Measurements from ENCODE around the gene GIPC1. TPM values are rescaled to one million over a fixed set of nuclear protein-coding genes. Genes with fewer than 3 reads are reported as not detected.

GIPC1 gene
- total and polyA plus RNA-seq, 2 donors (not counting 1 experiment from before 2014, with no cell fraction given), result 57.3 to 129 TPM

GRCh38 chr19:14530506-14530905, 34.6 kb upstream of the GIPC1 start:
- DNase-seq (ENCODE audit: low read depth in 2 of 2), result no peak
- TF ChIP-seq CTCF (conservative IDR thresholded peaks at IDR 0.05 in 1 of 2, IDR thresholded peaks at IDR 0.05 in 1 of 2; ENCODE audit: low read depth in 1 of 2, low read length in 2 of 2) (no peak), EZH2 (IDR thresholded peaks at IDR 0.05; ENCODE audit: low read length, missing control alignments) (no peak)
- peaks cover 7% of the 10 kb centered on the region for H3K4me1 ChIP-seq (ENCODE audit: control insufficient read depth, extremely low read depth, insufficient read depth, low read length)
- no peaks in the 10 kb centered on the region for H3K9me3 ChIP-seq (ENCODE audit: control insufficient read depth, insufficient read depth, low read depth, low read length)
- no peak overlapping the region for H3K27ac ChIP-seq (ENCODE audit: insufficient read depth, low read length)
- peaks cover 23% of the 10 kb centered on the region for H3K79me2 ChIP-seq (ENCODE audit: control insufficient read depth, insufficient read depth, low read length)
- H2AFZ ChIP-seq (ENCODE audit: low read length), result no peak overlapping the region
- peak overlapping the region in 3 of 4 experiments; percentile 71 to 92 (median 91) for H3K4me3 ChIP-seq (replicated peaks in 1 of 4; ENCODE audit: control extremely low read depth in 1 of 4, insufficient read depth in 1 of 4, low read depth in 3 of 4, low read length in 4 of 4)
- no peaks in the 10 kb centered on the region for H3K36me3 ChIP-seq (ENCODE audit: control insufficient read depth, insufficient read depth, low read length)
- peak overlapping the region; percentile 80 for H3K4me2 ChIP-seq (ENCODE audit: extremely low read depth, insufficient read depth, low read length)
- H3K9ac ChIP-seq (ENCODE audit: insufficient read depth, low read length), result no peak overlapping the region
- H4K20me1 ChIP-seq (ENCODE audit: control insufficient read depth, extremely low read depth, insufficient read depth, low read length), result no peaks in the 10 kb centered on the region
- no peaks in the 10 kb centered on the region for H3K27me3 ChIP-seq (ENCODE audit: control insufficient read depth, insufficient read depth, low read length)

GRCh38 chr19:14530005-14530348, 34.0 kb upstream of the GIPC1 start:
- no peaks in the 10 kb centered on the region for H3K9me3 ChIP-seq (ENCODE audit: control insufficient read depth, insufficient read depth, low read depth, low read length)
- peak overlapping the region; percentile 71 to 92 (median 88) for H3K4me3 ChIP-seq (replicated peaks in 1 of 4; ENCODE audit: control extremely low read depth in 1 of 4, insufficient read depth in 1 of 4, low read depth in 3 of 4, low read length in 4 of 4)
- TF ChIP-seq EZH2 (IDR thresholded peaks at IDR 0.05; ENCODE audit: low read length, missing control alignments) (no peak), CTCF (conservative IDR thresholded peaks at IDR 0.05 in 1 of 2, IDR thresholded peaks at IDR 0.05 in 1 of 2; ENCODE audit: low read depth in 1 of 2, low read length in 2 of 2) (no peak)
- peaks cover 7% of the 10 kb centered on the region for H3K4me1 ChIP-seq (ENCODE audit: control insufficient read depth, extremely low read depth, insufficient read depth, low read length)
- H2AFZ ChIP-seq (ENCODE audit: low read length), result peak overlapping the region; percentile 84
- no peak for DNase-seq (ENCODE audit: low read depth in 2 of 2)
- H3K27ac ChIP-seq (ENCODE audit: insufficient read depth, low read length), result peak overlapping the region; percentile 55
- H3K36me3 ChIP-seq (ENCODE audit: control insufficient read depth, insufficient read depth, low read length), result no peaks in the 10 kb centered on the region
- peak overlapping the region; percentile 69 for H3K9ac ChIP-seq (ENCODE audit: insufficient read depth, low read length)
- peaks cover 23% of the 10 kb centered on the region for H3K79me2 ChIP-seq (ENCODE audit: control insufficient read depth, insufficient read depth, low read length)
- no peaks in the 10 kb centered on the region for H3K27me3 ChIP-seq (ENCODE audit: control insufficient read depth, insufficient read depth, low read length)
- peak overlapping the region; percentile 80 for H3K4me2 ChIP-seq (ENCODE audit: extremely low read depth, insufficient read depth, low read length)
- no peaks in the 10 kb centered on the region for H4K20me1 ChIP-seq (ENCODE audit: control insufficient read depth, extremely low read depth, insufficient read depth, low read length)

- no peak for TF ChIP-seq EZH2 (IDR thresholded peaks at IDR 0.05; ENCODE audit: low read length, missing control alignments)
- TF ChIP-seq CTCF (conservative IDR thresholded peaks at IDR 0.05 in 1 of 2, IDR thresholded peaks at IDR 0.05 in 1 of 2; ENCODE audit: low read depth in 1 of 2, low read length in 2 of 2), result no peak
Observed at GRCh38 chr19:14529254-14530004, 33.5 kb upstream of the GIPC1 start, which contains the start of gene TECR. TSS of gene TECR (plus strand) at chr19:14529594. CDS start at chr19:14529697, 103 bp downstream.

More at GRCh38 chr19:14529254-14530004, 33.5 kb upstream of the GIPC1 start, which contains the start of gene TECR:
- H4K20me1 ChIP-seq (ENCODE audit: control insufficient read depth, extremely low read depth, insufficient read depth, low read length), result no peaks in the 10 kb centered on the region
- H3K9ac ChIP-seq (ENCODE audit: insufficient read depth, low read length), result peak within 1 kb of the TSS; percentile 74
- H2AFZ ChIP-seq (ENCODE audit: low read length), result peak within 1 kb of the TSS; percentile 93
- peak; percentile 99 to 100 for DNase-seq (ENCODE audit: low read depth in 2 of 2)
- peak within 1 kb of the TSS; percentile 78 to 92 (median 88) for H3K4me3 ChIP-seq (replicated peaks in 1 of 4; ENCODE audit: control extremely low read depth in 1 of 4, insufficient read depth in 1 of 4, low read depth in 3 of 4, low read length in 4 of 4)
- H3K4me1 ChIP-seq (ENCODE audit: control insufficient read depth, extremely low read depth, insufficient read depth, low read length), result peaks cover 7% of the 10 kb centered on the region
- H3K36me3 ChIP-seq (ENCODE audit: control insufficient read depth, insufficient read depth, low read length), result no peaks in the 10 kb centered on the region
- H3K27ac ChIP-seq (ENCODE audit: insufficient read depth, low read length), result peak within 1 kb of the TSS; percentile 86
- peak within 1 kb of the TSS; percentile 80 for H3K4me2 ChIP-seq (ENCODE audit: extremely low read depth, insufficient read depth, low read length)
- no peaks in the 10 kb centered on the region for H3K9me3 ChIP-seq (ENCODE audit: control insufficient read depth, insufficient read depth, low read depth, low read length)
- peaks cover 20% of the 10 kb centered on the region for H3K79me2 ChIP-seq (ENCODE audit: control insufficient read depth, insufficient read depth, low read length)
- H3K27me3 ChIP-seq (ENCODE audit: control insufficient read depth, insufficient read depth, low read length), result no peaks in the 10 kb centered on the region
